Stimulated activated CD8-positive, alpha-beta memory T cell treated with anti-CD3 and anti-CD28 coated beads, Interleukin-4, amount 100 ng/mL, for 1 hour (primary cell): ENCODE results near the gene OR5H14.
"Not testable (repeated sequence)": the region's sequence is repeated elsewhere in the genome, so short reads cannot be mapped to it uniquely, and the experiment has no call there.

Experiments
- DNase-seq, 2 donors: peaks; one replicate each; pipeline ENCODE4 v3.0.0-alpha.2; 2020; ENCODE audit warnings: low read depth in 2 of 2, low spot score in 1 of 2

Gene OR5H14

GRCh38 chr3:98147179-98147578 lies at the start of gene OR5H14:
TSS of gene OR5H14 (plus strand) at chr3:98147479. CDS start at chr3:98149386, 1,907 bp downstream.
- DNase-seq, result no peak

DNA sequence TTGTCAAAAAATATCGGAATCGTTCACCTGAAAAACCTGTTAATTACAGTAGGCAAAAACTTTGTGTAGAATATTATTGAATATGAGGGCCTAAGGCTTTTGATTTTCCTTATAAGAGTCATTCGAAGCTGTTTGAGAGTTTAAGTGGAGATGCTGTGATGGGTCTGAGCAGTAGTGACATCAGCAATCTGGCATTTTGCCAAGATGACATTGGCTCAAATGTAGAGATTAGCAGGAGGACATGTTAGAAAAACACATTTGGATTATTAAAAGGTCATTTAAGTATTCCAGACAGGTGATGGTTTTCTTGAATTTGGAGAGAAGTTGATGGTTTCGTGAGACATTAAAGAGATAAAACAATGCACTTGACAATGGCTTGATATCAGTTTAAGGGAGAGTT lies 47.4 kb upstream of the OR5H14 start:
- DNase-seq, result no peak

DNA sequence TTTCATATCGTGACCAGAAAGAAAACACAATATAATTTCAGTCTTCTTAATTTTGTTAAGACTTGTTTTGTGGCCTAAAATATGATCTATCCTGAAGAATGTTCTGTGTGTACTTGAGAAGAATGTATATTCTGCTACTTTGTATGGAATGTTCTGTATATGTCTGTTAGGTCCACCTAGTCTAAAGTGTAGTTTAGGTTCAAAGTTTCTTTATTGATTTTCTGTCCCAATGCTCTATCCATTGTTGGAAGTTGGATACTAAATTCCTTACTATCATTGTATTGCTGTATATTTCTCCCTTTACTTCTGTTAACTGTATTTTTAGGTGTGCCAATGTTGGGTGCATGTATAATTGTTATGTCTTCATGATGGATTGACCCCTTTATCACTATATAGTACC lies 39.1 kb upstream of the OR5H14 start:
- no peak for DNase-seq

- DNase-seq, result no peak
Measured at GRCh38 chr3:98109807-98110549, 37.3 kb upstream of the OR5H14 start.

DNA sequence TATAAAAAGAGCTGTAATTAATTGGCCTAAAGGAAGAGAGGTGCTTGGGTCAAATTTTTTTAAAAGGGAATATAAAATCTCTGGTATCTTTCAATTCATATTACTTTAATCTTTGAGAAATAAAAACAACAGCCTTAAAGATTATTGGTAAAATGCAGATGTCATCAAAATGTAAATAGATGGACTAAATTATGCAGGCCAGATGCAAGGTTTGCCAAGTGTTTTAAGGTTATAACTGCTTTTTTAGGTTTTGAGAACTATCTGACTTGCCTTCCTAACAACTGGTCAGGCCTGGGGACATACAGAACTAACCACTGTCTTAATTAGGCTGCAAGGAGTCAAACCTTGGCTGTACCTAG lies 36.8 kb upstream of the OR5H14 start:
- DNase-seq, result no peak

- DNase-seq, result no peak
Measured at GRCh38 chr3:98114264-98114663, 33.0 kb upstream of the OR5H14 start.

GRCh38 chr3:98115717-98116116 lies 31.6 kb upstream of the OR5H14 start:
- DNase-seq, result no peak

DNA sequence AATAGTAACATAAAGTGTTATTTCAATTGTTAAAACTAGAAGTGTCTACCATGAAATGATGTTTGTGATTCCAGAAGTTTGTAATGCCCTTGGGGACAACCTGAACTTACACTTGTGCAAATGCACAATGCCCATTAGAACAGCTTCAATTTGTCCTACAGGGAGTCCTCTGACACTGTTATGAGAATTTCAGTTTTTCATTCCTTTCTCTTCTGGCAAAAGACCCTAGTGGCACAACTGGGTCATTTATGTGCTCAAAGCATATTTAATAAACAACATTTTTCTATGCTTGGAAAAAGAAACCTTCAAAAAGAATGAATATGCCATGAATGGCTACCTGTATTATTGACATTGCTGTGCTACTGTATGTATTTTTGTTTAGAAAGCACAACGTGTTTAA lies 16.9 kb upstream of the OR5H14 start, which contains the start of gene OR5H1:
Gene OR5H1, plus strand, starts transcription at position 301 of the 400 bp plus-strand sequence. CDS start 1,977 bp downstream, outside the sequence.
- no peak for DNase-seq

- DNase-seq, result no peak
Measured at GRCh38 chr3:98136631-98137030, 10.6 kb upstream of the OR5H14 start.

GRCh38 chr3:98137826-98138557 lies 9.3 kb upstream of the OR5H14 start:
- DNase-seq, result not testable (repeated sequence)

DNA sequence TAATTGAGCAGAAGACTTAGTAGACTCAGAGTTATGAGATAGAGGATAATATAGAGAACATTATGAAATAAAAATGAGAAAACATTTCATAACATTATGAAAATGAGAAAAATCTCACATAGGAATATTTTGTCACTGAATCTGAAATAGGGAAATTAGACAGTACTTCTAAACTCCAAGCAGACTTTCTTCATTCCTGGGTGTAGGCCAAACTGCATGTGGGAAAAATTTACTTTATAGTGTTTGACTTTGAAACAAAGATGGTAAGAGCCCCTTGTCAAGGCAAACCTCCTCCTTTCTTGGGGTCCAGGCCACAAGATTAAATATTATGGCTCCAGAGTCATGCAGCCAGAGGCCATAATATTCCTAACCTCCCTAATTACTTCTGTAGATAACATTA lies 6.7 kb upstream of the OR5H14 start:
- DNase-seq, result no peak

DNA sequence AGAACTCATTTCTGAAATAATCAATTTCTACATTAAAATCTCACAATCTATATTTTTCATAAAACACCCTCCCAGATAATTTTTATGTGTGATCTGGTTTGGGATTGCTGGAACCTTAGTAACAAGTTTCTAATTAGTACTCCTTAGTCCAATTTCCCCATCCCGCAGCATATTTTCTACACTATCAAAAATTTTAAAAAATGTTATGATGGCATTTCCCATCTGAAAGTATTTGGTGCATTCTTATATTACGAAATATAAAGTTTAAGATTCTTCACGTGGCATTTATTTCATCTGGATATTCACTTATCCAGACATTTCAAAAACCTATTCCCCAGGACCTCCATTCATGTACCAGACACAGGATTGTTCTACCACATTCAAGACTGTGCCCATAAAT lies 1.5 kb downstream of the OR5H14 start:
- DNase-seq, result no peak

- not testable (repeated sequence) for DNase-seq
Measured at GRCh38 chr3:98149456-98149855, 2.2 kb downstream of the OR5H14 start.

DNA sequence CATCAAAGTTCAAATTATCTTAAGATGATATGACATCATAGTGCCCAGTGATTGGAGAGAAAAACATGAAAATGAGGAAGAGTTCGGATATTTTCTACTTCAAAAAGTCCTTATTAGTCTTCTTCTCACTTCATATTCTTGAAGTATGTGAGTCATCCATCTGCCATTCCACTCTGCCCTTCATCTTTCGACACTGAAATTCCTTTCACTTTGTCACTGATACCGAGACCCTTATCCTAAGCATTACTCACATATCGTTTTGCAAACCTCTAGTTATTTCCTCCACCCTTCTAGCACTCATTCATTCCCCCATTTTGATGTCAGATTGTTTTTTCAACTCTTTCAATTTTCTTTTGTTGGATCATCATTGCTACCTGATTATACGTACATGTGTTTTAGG lies 4.0 kb downstream of the OR5H14 start:
- DNase-seq, result no peak

- DNase-seq, result no peak
Measured at GRCh38 chr3:98166396-98166795, 19.1 kb downstream of the OR5H14 start, which contains the start of gene OR5H15. TSS of gene OR5H15 (plus strand) at chr3:98166696. CDS start at chr3:98168700, 2,004 bp downstream.

DNA sequence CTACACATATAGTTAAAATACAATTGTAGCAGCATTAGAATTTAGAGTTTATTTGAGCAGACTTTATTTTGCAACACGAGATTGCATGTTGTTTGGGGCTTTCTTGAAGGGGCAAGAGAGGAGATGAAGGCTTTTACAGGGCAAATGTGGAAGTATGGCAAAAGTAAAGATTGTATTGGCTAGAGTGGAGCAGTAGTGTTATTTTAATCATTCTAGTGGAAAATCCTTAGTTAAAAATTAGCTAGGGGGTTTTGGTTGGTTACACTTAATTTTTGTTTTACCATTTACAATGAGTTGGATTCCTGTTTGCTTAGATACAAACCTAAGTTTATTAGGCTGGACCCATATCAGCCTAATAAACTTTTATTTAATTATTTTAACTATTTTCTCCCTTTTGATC lies 23.8 kb downstream of the OR5H14 start:
- DNase-seq, result no peak

DNA sequence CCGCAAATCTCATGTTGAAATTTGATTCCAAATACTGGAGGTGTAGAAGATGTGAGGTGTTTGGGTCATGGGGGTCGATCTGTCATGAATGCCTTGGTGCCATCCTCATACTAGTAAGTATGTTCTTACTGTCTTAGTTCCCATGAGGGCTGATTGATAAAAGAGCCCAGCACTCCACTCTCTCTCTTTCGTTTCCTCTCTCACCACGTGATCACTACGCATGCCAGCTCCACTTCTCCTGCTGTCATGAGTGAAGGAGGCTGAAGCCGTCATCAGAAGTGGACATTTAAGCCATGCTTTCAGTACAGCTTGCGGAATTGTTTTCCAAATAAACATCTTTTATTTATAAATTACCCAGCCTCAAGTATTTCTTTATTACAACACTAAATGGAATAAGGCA lies 25.3 kb downstream of the OR5H14 start:
- no peak for DNase-seq

- no peak for DNase-seq
Measured at GRCh38 chr3:98180319-98180890, 33.1 kb downstream of the OR5H14 start.

GRCh38 chr3:98182196-98182595 lies 34.9 kb downstream of the OR5H14 start:
- no peak for DNase-seq

DNA sequence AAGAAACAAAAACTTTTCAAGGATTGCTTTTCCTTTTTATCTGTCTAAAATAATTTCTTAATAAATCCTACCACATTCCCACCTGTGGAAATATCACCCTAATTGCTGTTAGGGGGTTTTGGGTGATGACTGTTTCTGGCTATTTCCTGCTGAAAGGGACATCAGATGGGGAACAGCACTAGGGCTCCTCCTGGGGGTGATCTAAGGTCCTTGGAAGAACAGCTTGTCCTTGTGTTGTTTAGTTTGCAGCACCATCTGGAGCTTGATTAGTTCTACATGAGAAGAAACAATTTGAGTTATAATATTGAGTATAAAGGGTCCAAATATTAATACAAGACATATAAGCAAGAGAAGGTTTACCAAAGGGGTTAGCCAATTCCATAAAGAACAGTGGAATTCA lies 37.9 kb downstream of the OR5H14 start:
- no peak for DNase-seq

DNA sequence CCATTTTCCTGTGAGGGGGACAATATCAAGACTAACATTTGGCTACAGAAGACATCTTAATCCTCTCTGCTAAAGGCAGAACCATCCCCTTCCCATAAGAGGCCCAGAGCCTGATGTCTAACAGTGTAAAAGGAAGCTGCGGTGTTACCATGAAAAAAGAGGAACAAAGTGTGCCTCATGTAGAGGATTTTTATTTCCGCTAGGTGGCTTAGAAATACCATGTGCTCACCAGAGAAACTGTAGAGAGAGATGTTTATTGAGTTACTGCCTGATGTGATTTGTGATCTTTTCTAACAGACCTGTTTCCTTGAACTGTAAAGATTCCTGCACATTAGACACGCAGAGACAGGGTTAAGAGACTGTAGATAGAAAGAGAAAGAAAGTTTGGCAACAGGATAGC lies 41.3 kb downstream of the OR5H14 start:
- DNase-seq, result no peak

DNA sequence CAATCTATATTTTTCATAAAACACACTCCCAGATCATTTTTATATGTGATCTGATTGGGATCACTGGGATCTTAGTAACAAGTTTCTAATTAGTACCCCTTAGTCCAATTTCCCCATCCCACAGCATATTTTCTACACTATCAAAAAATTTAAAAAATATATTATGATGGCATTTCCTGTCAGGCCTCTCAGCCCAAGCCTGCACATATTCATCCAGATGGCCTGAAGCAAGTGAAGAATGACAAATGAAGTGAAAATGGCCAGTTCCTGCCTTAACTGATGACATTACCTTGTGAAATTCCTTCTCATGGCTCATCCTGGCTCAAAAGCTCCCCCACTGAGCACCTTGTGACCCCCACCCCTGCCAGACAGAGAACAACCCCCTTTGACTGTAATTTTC lies 43.6 kb downstream of the OR5H14 start:
- DNase-seq, result not testable (repeated sequence)
